SK-N-SH (cell line): ENCODE measurements around the gene DCHS2. TPM values are rescaled to one million over a fixed set of nuclear protein-coding genes. Genes with fewer than 3 reads are reported as not detected.

ENCODE experiments used
- CTCF ChIA-PET: fragments of 300-600, 350-600 bp; formaldehyde crosslinking; extraction: SDS; loops from one replicate; lab custom pipeline; 2021; lab: Yijun Ruan, JAX
- POLR2A ChIA-PET: fragments of 350-600 bp; sonication (Branson Sonifier 250); formaldehyde crosslinking; extraction: SDS; loops from one replicate; lab custom pipeline; 2020; ENCODE audit warnings: antibody characterized with exemption, inconsistent platforms; lab: Yijun Ruan, JAX
- DNase-seq: peaks from one replicate; pipeline ENCODE4 v3.0.0; 2012
- H2AFZ ChIP-seq: fragments of 200-600 bp; sonication (generic); 2 replicates; pipeline ENCODE4 v1.8.1; 2016; ENCODE audit warnings: antibody characterized with exemption, mild to moderate bottlenecking, low read depth
- H3F3A ChIP-seq: fragments of 200-600 bp; sonication (generic); replicated peaks from 2 replicates; pipeline ENCODE3; 2016; ENCODE audit warnings: antibody characterized with exemption, mild to moderate bottlenecking; ENCODE audit not compliant: insufficient read depth
- H3K27ac ChIP-seq, 2 experiments: fragments of 200-500 bp in 1 of 2; fragments of 200-600 bp in 1 of 2; sonication (Bioruptor generic) in 1 of 2; sonication (generic), shearing (Covaris generic) in 1 of 2; 2 replicates each; pipeline versions ENCODE4 v1.5.1 to v1.6.1; 2014 to 2016; ENCODE audit warnings: low read depth in 2 of 2, inconsistent platforms in 1 of 2, low read length in 1 of 2, mild to moderate bottlenecking in 1 of 2, mixed read lengths in 1 of 2
- H3K27me3 ChIP-seq: fragments of 200-600 bp; sonication (generic), shearing (Covaris generic); 2 replicates; pipeline ENCODE4 v1.6.1; 2016; ENCODE audit warnings: mixed run types; ENCODE audit not compliant: insufficient read depth
- H3K36me3 ChIP-seq, 2 experiments: fragments of 200-500 bp in 1 of 2; fragments of 200-600 bp in 1 of 2; sonication (Bioruptor generic) in 1 of 2; sonication (generic) in 1 of 2; replicated peaks in 1 of 2; 2 replicates each; pipeline versions ENCODE3 to v1.5.1; 2014 to 2016; ENCODE audit warnings: low read length in 1 of 2, mild to moderate bottlenecking in 1 of 2; ENCODE audit not compliant: insufficient read depth in 2 of 2, control insufficient read depth in 1 of 2
- H3K4me1 ChIP-seq, 2 experiments: fragments of 200-500 bp in 1 of 2; fragments of 200-600 bp in 1 of 2; sonication (Bioruptor generic) in 1 of 2; sonication (generic), shearing (Covaris generic) in 1 of 2; 2 replicates each; pipeline versions ENCODE4 v1.5.1 to v1.6.1; 2014 to 2016; ENCODE audit warnings: low read depth in 1 of 2, low read length in 1 of 2, mixed run types in 1 of 2; ENCODE audit not compliant: insufficient read depth in 2 of 2, control insufficient read depth in 1 of 2
- H3K4me2 ChIP-seq: fragments of 200-600 bp; sonication (generic), shearing (Covaris generic); 2 replicates; pipeline ENCODE4 v1.6.1; 2017; ENCODE audit warnings: mixed run types
- H3K4me3 ChIP-seq, 2 experiments: fragments of 200-500 bp in 1 of 2; fragments of 200-600 bp in 1 of 2; sonication (Bioruptor generic) in 1 of 2; sonication (generic), shearing (Covaris generic) in 1 of 2; 2 replicates each; pipeline versions ENCODE4 v1.5.1 to v1.8.1; 2014 to 2016; ENCODE audit warnings: low read depth in 2 of 2, inconsistent platforms in 1 of 2, low read length in 1 of 2, mild to moderate bottlenecking in 1 of 2, mixed read lengths in 1 of 2, moderate library complexity in 1 of 2
- H3K79me2 ChIP-seq: fragments of 200-600 bp; sonication (generic); 2 replicates; pipeline ENCODE4 v1.8.1; 2017; ENCODE audit warnings: mild to moderate bottlenecking; ENCODE audit not compliant: insufficient read depth
- H3K9ac ChIP-seq: fragments of 200-600 bp; sonication (generic); 2 replicates; pipeline ENCODE4 v1.6.1; 2017; ENCODE audit warnings: mixed run types
- H3K9me2 ChIP-seq: fragments of 200-600 bp; sonication (generic); 2 replicates; pipeline ENCODE4 v1.6.1; 2017; ENCODE audit warnings: mixed run types
- H3K9me3 ChIP-seq: fragments of 200-600 bp; sonication (generic); 2 replicates; pipeline ENCODE4 v1.6.1; 2017; ENCODE audit warnings: mixed run types, mild to moderate bottlenecking, moderate library complexity
- H4K20me1 ChIP-seq: fragments of 200-600 bp; sonication (generic); 2 replicates; pipeline ENCODE4 v1.6.1; 2017; ENCODE audit warnings: mild to moderate bottlenecking, mixed run types; ENCODE audit not compliant: insufficient read depth
- EZH2phosphoT487 ChIP-seq: fragments of 200-600 bp; sonication (generic); IDR thresholded peaks from 2 replicates; pipeline ENCODE4 v1.6.1; 2017; ENCODE audit warnings: low read depth, mixed run types, mild to moderate bottlenecking, antibody characterized with exemption, moderate library complexity, borderline replicate concordance
- JUND ChIP-seq: IDR thresholded peaks from 2 replicates; pipeline ENCODE4 v1.4.0; 2012
- RAD21 ChIP-seq: IDR thresholded peaks from 2 replicates; pipeline ENCODE4 v1.6.1; 2012; ENCODE audit warnings: mild to moderate bottlenecking, low read length
- RXRA ChIP-seq: IDR thresholded peaks from 2 replicates; pipeline ENCODE4 v1.4.0; 2012; ENCODE audit warnings: low read depth, mild to moderate bottlenecking, borderline replicate concordance
- YY1 ChIP-seq: IDR thresholded peaks from 2 replicates; pipeline ENCODE4 v1.4.0; 2012; ENCODE audit warnings: low read depth, mild to moderate bottlenecking
- WGBS: methylation state at CpG from one replicate; pipeline ENCODE4 v1.1.6; 2017; ENCODE audit warnings: low lambda C conversion rate; 5-methylcytosine and 5-hydroxymethylcytosine counted together
- polyA plus RNA-seq, 3 experiments: library from polyadenylated mRNA; depleted of rRNA; stranded (reverse); fragments of >200 nt; gene quantifications; 2 replicates each; pipeline ENCODE4 v1.2.3, GENCODE V29; 2012
- TF ChIP-seq, protein P1 (sequence below): IDR thresholded peaks from 2 replicates; pipeline ENCODE4 v1.4.0; 2012; ENCODE audit warnings: low read depth, borderline replicate concordance
- TF ChIP-seq, protein P2 (sequence below): IDR thresholded peaks from 2 replicates; pipeline ENCODE4 v1.4.0; 2012; ENCODE audit warnings: low read depth
- TF ChIP-seq, protein P3 (sequence below): fragments of 200-600 bp; sonication (generic); IDR thresholded peaks from 2 replicates; pipeline ENCODE4 v1.6.1; 2017; ENCODE audit warnings: antibody characterized with exemption, mild to moderate bottlenecking, moderate library complexity
- TF ChIP-seq, protein P4 (sequence below): fragments of 150-350 bp; IDR thresholded peaks from 2 replicates; pipeline ENCODE4 v1.6.1; 2017; ENCODE audit warnings: antibody characterized with exemption, low read length, low read depth, borderline replicate concordance
- TF ChIP-seq, protein P5 (sequence below): fragments of 150-350 bp; IDR thresholded peaks from 2 replicates; pipeline ENCODE4 v1.6.1; 2016; ENCODE audit warnings: mild to moderate bottlenecking, low read depth, low read length
- TF ChIP-seq, protein P6 (sequence below): IDR thresholded peaks from 2 replicates; pipeline ENCODE4 v1.6.1; 2012; ENCODE audit warnings: mild to moderate bottlenecking, low read depth, low read length, moderate library complexity

Gene DCHS2
- polyA plus RNA-seq, 1 of the 3 experiments (the other 2 are of a cell fraction), result not detected

DNA sequence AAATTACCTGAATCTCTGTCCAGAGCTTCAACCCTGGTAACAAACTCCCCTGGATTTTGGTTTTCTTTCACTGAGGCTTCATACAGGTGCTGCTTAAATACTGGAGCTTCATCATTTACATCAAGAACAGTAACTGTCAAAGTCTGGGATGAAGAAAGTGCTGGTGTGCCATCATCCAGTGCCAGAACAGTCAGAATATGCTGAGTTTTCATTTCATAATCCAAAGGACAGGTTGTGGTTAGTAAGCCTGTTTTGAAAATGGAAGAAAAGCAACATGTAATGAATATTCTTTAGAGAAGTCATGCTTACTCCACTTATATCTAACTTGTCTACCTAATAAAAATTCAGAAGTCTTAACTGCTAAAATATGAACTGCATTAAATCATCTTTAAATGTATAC, 175.9 kb downstream of the DCHS2 start:
- Histone ChIP-seq H3K4me1 (no peaks in the 10 kb centered on the region), H4K20me1 (no peaks in the 10 kb centered on the region), H3K9me3 (no peaks in the 10 kb centered on the region), H3K4me3 (no peak overlapping the region), H3K27ac (no peak overlapping the region), H3F3A (no peaks in the 10 kb centered on the region), H3K27me3 (no peaks in the 10 kb centered on the region), H3K9me2 (no peaks in the 10 kb centered on the region), H3K79me2 (no peaks in the 10 kb centered on the region), H3K9ac (no peak overlapping the region), H3K36me3 (no peaks in the 10 kb centered on the region), H3K4me2 (no peak overlapping the region), H2AFZ (no peak overlapping the region)
- no peak for TF ChIP-seq JUND
- TF ChIP-seq, protein P1, sequence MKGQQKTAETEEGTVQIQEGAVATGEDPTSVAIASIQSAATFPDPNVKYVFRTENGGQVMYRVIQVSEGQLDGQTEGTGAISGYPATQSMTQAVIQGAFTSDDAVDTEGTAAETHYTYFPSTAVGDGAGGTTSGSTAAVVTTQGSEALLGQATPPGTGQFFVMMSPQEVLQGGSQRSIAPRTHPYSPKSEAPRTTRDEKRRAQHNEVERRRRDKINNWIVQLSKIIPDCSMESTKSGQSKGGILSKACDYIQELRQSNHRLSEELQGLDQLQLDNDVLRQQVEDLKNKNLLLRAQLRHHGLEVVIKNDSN, result no peak
- TF ChIP-seq, protein P2, sequence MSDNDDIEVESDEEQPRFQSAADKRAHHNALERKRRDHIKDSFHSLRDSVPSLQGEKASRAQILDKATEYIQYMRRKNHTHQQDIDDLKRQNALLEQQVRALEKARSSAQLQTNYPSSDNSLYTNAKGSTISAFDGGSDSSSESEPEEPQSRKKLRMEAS, result no peak
- POLR2A ChIA-PET, result no interaction called here
- CTCF ChIA-PET, result no interaction called here
- DNase-seq, result no peak

DNA sequence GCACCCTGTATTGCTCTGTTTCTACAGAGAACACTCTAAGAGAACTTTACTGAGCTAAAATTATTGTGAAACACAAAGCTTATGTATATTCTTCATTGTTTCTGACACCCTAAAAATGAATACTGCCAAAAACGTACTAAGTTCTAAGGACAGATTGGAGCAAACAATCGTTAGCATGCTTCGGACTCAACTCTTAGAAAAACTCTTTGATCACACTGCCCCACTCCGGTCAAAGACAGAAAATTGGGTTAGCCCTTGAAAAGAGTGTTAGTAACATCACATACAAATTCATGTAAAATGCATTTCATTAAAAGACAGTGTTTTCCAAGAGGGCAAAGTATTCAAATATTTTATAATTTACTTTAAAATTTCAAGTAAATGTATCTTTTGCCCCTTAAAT, 177.4 kb downstream of the DCHS2 start:
- H2AFZ ChIP-seq, result no peak overlapping the region
- H3K4me1 ChIP-seq, result no peaks in the 10 kb centered on the region
- no peak overlapping the region for H3K4me3 ChIP-seq
- no peak overlapping the region for H3K4me2 ChIP-seq
- no peaks in the 10 kb centered on the region for H3K27me3 ChIP-seq
- under 1% methylated on average over 4 of the region's 4 CpGs for WGBS
- TF ChIP-seq RAD21, result peak; percentile 47
- TF ChIP-seq, protein P3, sequence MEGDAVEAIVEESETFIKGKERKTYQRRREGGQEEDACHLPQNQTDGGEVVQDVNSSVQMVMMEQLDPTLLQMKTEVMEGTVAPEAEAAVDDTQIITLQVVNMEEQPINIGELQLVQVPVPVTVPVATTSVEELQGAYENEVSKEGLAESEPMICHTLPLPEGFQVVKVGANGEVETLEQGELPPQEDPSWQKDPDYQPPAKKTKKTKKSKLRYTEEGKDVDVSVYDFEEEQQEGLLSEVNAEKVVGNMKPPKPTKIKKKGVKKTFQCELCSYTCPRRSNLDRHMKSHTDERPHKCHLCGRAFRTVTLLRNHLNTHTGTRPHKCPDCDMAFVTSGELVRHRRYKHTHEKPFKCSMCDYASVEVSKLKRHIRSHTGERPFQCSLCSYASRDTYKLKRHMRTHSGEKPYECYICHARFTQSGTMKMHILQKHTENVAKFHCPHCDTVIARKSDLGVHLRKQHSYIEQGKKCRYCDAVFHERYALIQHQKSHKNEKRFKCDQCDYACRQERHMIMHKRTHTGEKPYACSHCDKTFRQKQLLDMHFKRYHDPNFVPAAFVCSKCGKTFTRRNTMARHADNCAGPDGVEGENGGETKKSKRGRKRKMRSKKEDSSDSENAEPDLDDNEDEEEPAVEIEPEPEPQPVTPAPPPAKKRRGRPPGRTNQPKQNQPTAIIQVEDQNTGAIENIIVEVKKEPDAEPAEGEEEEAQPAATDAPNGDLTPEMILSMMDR, result peak; percentile 48
- no peak for TF ChIP-seq YY1
- CTCF ChIA-PET, result no interaction called here
- DNase-seq, result no peak
- H3K36me3 ChIP-seq, result no peaks in the 10 kb centered on the region
- POLR2A ChIA-PET, result no interaction called here
- H3K27ac ChIP-seq, result no peak overlapping the region
- no peaks in the 10 kb centered on the region for H3K9me3 ChIP-seq
- no peaks in the 10 kb centered on the region for H4K20me1 ChIP-seq
- H3K9me2 ChIP-seq, result no peaks in the 10 kb centered on the region
- H3K79me2 ChIP-seq, result no peaks in the 10 kb centered on the region
- no peaks in the 10 kb centered on the region for H3F3A ChIP-seq
- H3K9ac ChIP-seq, result no peak overlapping the region

DNA sequence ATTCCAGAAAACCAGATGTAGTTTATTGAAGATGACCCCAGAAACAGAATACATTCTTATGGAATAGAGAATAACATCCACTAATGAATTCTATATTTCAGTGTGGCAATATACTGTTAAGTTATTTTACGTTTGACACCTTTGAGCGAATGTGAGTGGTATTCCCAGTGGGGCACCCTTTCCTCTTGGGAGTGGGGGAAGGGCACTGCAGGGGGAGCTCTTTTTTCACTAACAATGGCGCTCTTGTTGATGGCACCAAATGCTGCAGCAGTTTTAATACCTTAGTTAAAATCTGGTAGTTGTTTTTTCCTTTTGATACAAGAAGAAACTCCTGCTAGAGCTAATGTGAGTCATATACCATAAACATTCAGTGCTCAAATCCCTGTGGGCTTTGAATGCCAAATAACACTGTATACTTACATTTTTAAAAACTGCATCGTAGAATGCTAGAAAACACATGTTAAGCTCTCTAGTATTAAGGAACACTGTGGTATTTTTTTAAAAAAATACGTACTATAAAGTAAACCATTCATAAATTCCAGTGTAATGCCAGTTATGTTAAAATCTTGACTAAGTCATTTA, 178.5 kb downstream of the DCHS2 start:
- POLR2A ChIA-PET, result no interaction called here
- Histone ChIP-seq H3K79me2 (no peaks in the 10 kb centered on the region), H2AFZ (no peak overlapping the region), H3K4me2 (no peak overlapping the region), H3K36me3 (no peaks in the 10 kb centered on the region), H3K27ac (no peak overlapping the region), H3K4me1 (no peaks in the 10 kb centered on the region), H3K4me3 (no peak overlapping the region), H3K9me3 (no peaks in the 10 kb centered on the region), H3K27me3 (no peaks in the 10 kb centered on the region), H3K9ac (no peak overlapping the region), H3F3A (no peaks in the 10 kb centered on the region), H4K20me1 (no peaks in the 10 kb centered on the region), H3K9me2 (no peaks in the 10 kb centered on the region)
- WGBS, result 7% methylated on average over 5 of the region's 5 CpGs
- CTCF ChIA-PET, result interaction anchor here (1.0 kb wide), 1 partner anchor 17 kb away, joined by 3 read pairs; no protein-coding TSS in a partner anchor
- DNase-seq, result no peak
- TF ChIP-seq, protein P4, sequence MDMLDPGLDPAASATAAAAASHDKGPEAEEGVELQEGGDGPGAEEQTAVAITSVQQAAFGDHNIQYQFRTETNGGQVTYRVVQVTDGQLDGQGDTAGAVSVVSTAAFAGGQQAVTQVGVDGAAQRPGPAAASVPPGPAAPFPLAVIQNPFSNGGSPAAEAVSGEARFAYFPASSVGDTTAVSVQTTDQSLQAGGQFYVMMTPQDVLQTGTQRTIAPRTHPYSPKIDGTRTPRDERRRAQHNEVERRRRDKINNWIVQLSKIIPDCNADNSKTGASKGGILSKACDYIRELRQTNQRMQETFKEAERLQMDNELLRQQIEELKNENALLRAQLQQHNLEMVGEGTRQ, result no peak
- TF ChIP-seq, protein P5, sequence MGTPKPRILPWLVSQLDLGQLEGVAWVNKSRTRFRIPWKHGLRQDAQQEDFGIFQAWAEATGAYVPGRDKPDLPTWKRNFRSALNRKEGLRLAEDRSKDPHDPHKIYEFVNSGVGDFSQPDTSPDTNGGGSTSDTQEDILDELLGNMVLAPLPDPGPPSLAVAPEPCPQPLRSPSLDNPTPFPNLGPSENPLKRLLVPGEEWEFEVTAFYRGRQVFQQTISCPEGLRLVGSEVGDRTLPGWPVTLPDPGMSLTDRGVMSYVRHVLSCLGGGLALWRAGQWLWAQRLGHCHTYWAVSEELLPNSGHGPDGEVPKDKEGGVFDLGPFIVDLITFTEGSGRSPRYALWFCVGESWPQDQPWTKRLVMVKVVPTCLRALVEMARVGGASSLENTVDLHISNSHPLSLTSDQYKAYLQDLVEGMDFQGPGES, result no peak
- TF ChIP-seq RXRA (no peak), EZH2phosphoT487 (no peak)
- TF ChIP-seq, protein P6, sequence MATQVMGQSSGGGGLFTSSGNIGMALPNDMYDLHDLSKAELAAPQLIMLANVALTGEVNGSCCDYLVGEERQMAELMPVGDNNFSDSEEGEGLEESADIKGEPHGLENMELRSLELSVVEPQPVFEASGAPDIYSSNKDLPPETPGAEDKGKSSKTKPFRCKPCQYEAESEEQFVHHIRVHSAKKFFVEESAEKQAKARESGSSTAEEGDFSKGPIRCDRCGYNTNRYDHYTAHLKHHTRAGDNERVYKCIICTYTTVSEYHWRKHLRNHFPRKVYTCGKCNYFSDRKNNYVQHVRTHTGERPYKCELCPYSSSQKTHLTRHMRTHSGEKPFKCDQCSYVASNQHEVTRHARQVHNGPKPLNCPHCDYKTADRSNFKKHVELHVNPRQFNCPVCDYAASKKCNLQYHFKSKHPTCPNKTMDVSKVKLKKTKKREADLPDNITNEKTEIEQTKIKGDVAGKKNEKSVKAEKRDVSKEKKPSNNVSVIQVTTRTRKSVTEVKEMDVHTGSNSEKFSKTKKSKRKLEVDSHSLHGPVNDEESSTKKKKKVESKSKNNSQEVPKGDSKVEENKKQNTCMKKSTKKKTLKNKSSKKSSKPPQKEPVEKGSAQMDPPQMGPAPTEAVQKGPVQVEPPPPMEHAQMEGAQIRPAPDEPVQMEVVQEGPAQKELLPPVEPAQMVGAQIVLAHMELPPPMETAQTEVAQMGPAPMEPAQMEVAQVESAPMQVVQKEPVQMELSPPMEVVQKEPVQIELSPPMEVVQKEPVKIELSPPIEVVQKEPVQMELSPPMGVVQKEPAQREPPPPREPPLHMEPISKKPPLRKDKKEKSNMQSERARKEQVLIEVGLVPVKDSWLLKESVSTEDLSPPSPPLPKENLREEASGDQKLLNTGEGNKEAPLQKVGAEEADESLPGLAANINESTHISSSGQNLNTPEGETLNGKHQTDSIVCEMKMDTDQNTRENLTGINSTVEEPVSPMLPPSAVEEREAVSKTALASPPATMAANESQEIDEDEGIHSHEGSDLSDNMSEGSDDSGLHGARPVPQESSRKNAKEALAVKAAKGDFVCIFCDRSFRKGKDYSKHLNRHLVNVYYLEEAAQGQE, result no peak
